ENCODE results near the gene JAKMIP1. TPM values are rescaled to one million over a fixed set of nuclear protein-coding genes. Genes with fewer than 3 reads are reported as not detected.

JAKMIP1 gene
- total and polyA plus RNA-seq, 2 experiments from 2014 or later = not detected

GRCh38 chr4:6013564-6013963 is 186.8 kb downstream of the JAKMIP1 start:
- Histone ChIP-seq H3K79me2 (ENCODE audit: insufficient read depth) (no peaks in the 10 kb centered on the region), H2AFZ (no peak overlapping the region), H3K4me1 (ENCODE audit: insufficient read depth) (no peaks in the 10 kb centered on the region), H3K4me2 (ENCODE audit: unreplicated experiment) (no peak overlapping the region), H3K27me3 (replicated peaks; ENCODE audit: insufficient read depth) (no peaks in the 10 kb centered on the region), H3K36me3 (ENCODE audit: low read depth) (no peaks in the 10 kb centered on the region), H4K20me1 (ENCODE audit: insufficient read depth) (no peaks in the 10 kb centered on the region), H3K9me2 (ENCODE audit: insufficient read depth) (no peaks in the 10 kb centered on the region), H3K9ac (no peak overlapping the region), H3K9me3 (ENCODE audit: low read depth) (no peaks in the 10 kb centered on the region), H3K27ac (no peak overlapping the region), H3F3A (ENCODE audit: insufficient read depth) (no peaks in the 10 kb centered on the region), H3K4me3 (no peak overlapping the region)
- in situ Hi-C loops (cut with MboI) = no loop called here
- DNase-seq = no peak
- 54 to 56% methylated on average over 12 of the region's 12 CpGs for WGBS, 2 experiments (ENCODE audit: low coverage in 1 of 2, low lambda C conversion rate in 2 of 2, missing lambda C conversion rate in 2 of 2)
- TF ChIP-seq EZH2phosphoT487 (IDR thresholded peaks at IDR 0.05; ENCODE audit: insufficient read depth, low read depth) = no peak
- no peak for TF ChIP-seq EZH2 (IDR thresholded peaks at IDR 0.05; ENCODE audit: insufficient read depth, poor library complexity, severe bottlenecking)

- WGBS, 2 experiments (ENCODE audit: low coverage in 1 of 2, low lambda C conversion rate in 2 of 2, missing lambda C conversion rate in 2 of 2) = 38 to 41% methylated on average over 5 of the region's 5 CpGs
- no peak overlapping the region for H3K9ac ChIP-seq
- H3K9me2 ChIP-seq (ENCODE audit: insufficient read depth) = no peaks in the 10 kb centered on the region
- no peaks in the 10 kb centered on the region for H3K4me1 ChIP-seq (ENCODE audit: insufficient read depth)
- no peak overlapping the region for H3K4me2 ChIP-seq (ENCODE audit: unreplicated experiment)
- H3K27me3 ChIP-seq (replicated peaks; ENCODE audit: insufficient read depth) = no peaks in the 10 kb centered on the region
- no peak overlapping the region for H2AFZ ChIP-seq
- no peaks in the 10 kb centered on the region for H3F3A ChIP-seq (ENCODE audit: insufficient read depth)
- H4K20me1 ChIP-seq (ENCODE audit: insufficient read depth) = no peaks in the 10 kb centered on the region
- TF ChIP-seq EZH2phosphoT487 (IDR thresholded peaks at IDR 0.05; ENCODE audit: insufficient read depth, low read depth) = no peak
- TF ChIP-seq EZH2 (IDR thresholded peaks at IDR 0.05; ENCODE audit: insufficient read depth, poor library complexity, severe bottlenecking) = no peak
- in situ Hi-C loops (cut with MboI) = no loop called here
- H3K79me2 ChIP-seq (ENCODE audit: insufficient read depth) = no peaks in the 10 kb centered on the region
- H3K9me3 ChIP-seq (ENCODE audit: low read depth) = no peaks in the 10 kb centered on the region
- H3K27ac ChIP-seq = no peak overlapping the region
- no peaks in the 10 kb centered on the region for H3K36me3 ChIP-seq (ENCODE audit: low read depth)
- DNase-seq = no peak
- no peak overlapping the region for H3K4me3 ChIP-seq
These were observed 188.1 kb downstream of the JAKMIP1 start for GRCh38 chr4:6012200-6012599.

- H3K27me3 ChIP-seq (replicated peaks; ENCODE audit: insufficient read depth) = no peaks in the 10 kb centered on the region
- no peaks in the 10 kb centered on the region for H3K36me3 ChIP-seq (ENCODE audit: low read depth)
- 3 to 10% methylated on average over 6 to 8 of the region's 8 CpGs for WGBS, 2 experiments (ENCODE audit: low coverage in 1 of 2, low lambda C conversion rate in 2 of 2, missing lambda C conversion rate in 2 of 2)
- no peak overlapping the region for H3K27ac ChIP-seq
- no peak overlapping the region for H3K9ac ChIP-seq
- TF ChIP-seq EZH2phosphoT487 (IDR thresholded peaks at IDR 0.05; ENCODE audit: insufficient read depth, low read depth) (no peak), EZH2 (IDR thresholded peaks at IDR 0.05; ENCODE audit: insufficient read depth, poor library complexity, severe bottlenecking) (no peak)
- H3F3A ChIP-seq (ENCODE audit: insufficient read depth) = no peaks in the 10 kb centered on the region
- no peak overlapping the region for H3K4me2 ChIP-seq (ENCODE audit: unreplicated experiment)
- H3K79me2 ChIP-seq (ENCODE audit: insufficient read depth) = no peaks in the 10 kb centered on the region
- H3K4me1 ChIP-seq (ENCODE audit: insufficient read depth) = no peaks in the 10 kb centered on the region
- H3K9me3 ChIP-seq (ENCODE audit: low read depth) = no peaks in the 10 kb centered on the region
- no peak overlapping the region for H3K4me3 ChIP-seq
- in situ Hi-C loops (cut with MboI) = no loop called here
- no peak overlapping the region for H2AFZ ChIP-seq
- H4K20me1 ChIP-seq (ENCODE audit: insufficient read depth) = no peaks in the 10 kb centered on the region
- DNase-seq = no peak
- no peaks in the 10 kb centered on the region for H3K9me2 ChIP-seq (ENCODE audit: insufficient read depth)
These were observed 188.7 kb downstream of the JAKMIP1 start for GRCh38 chr4:6011686-6012085.

GRCh38 chr4:6011271-6011671 is 189.1 kb downstream of the JAKMIP1 start:
- Histone ChIP-seq H2AFZ (no peak overlapping the region), H3K9me3 (ENCODE audit: low read depth) (no peaks in the 10 kb centered on the region), H3K27me3 (replicated peaks; ENCODE audit: insufficient read depth) (no peaks in the 10 kb centered on the region), H3K27ac (no peak overlapping the region), H3K9me2 (ENCODE audit: insufficient read depth) (no peaks in the 10 kb centered on the region), H3K36me3 (ENCODE audit: low read depth) (no peaks in the 10 kb centered on the region), H3F3A (ENCODE audit: insufficient read depth) (no peaks in the 10 kb centered on the region), H3K79me2 (ENCODE audit: insufficient read depth) (no peaks in the 10 kb centered on the region), H3K4me2 (ENCODE audit: unreplicated experiment) (no peak overlapping the region), H4K20me1 (ENCODE audit: insufficient read depth) (no peaks in the 10 kb centered on the region), H3K4me3 (no peak overlapping the region), H3K4me1 (ENCODE audit: insufficient read depth) (no peaks in the 10 kb centered on the region), H3K9ac (no peak overlapping the region)
- no peak for TF ChIP-seq EZH2 (IDR thresholded peaks at IDR 0.05; ENCODE audit: insufficient read depth, poor library complexity, severe bottlenecking)
- TF ChIP-seq EZH2phosphoT487 (IDR thresholded peaks at IDR 0.05; ENCODE audit: insufficient read depth, low read depth) = no peak
- DNase-seq = no peak
- 28 to 30% methylated on average over 6 to 11 of the region's 12 CpGs for WGBS, 2 experiments (ENCODE audit: low coverage in 1 of 2, low lambda C conversion rate in 2 of 2, missing lambda C conversion rate in 2 of 2)
- in situ Hi-C loops (cut with MboI) = no loop called here

GRCh38 chr4:6010789-6011188 is 189.6 kb downstream of the JAKMIP1 start:
- no peaks in the 10 kb centered on the region for H3K79me2 ChIP-seq (ENCODE audit: insufficient read depth)
- WGBS, 2 experiments (ENCODE audit: low coverage in 1 of 2, low lambda C conversion rate in 2 of 2, missing lambda C conversion rate in 2 of 2) = 4 to 8% methylated on average over 3 of the region's 3 CpGs
- H3K4me2 ChIP-seq (ENCODE audit: unreplicated experiment) = no peak overlapping the region
- no peak for DNase-seq
- no peaks in the 10 kb centered on the region for H3K4me1 ChIP-seq (ENCODE audit: insufficient read depth)
- in situ Hi-C loops (cut with MboI) = no loop called here
- no peak overlapping the region for H3K27ac ChIP-seq
- H3K36me3 ChIP-seq (ENCODE audit: low read depth) = no peaks in the 10 kb centered on the region
- no peaks in the 10 kb centered on the region for H4K20me1 ChIP-seq (ENCODE audit: insufficient read depth)
- no peak overlapping the region for H3K4me3 ChIP-seq
- no peaks in the 10 kb centered on the region for H3K9me3 ChIP-seq (ENCODE audit: low read depth)
- H3K9me2 ChIP-seq (ENCODE audit: insufficient read depth) = no peaks in the 10 kb centered on the region
- H3K27me3 ChIP-seq (replicated peaks; ENCODE audit: insufficient read depth) = no peaks in the 10 kb centered on the region
- H3K9ac ChIP-seq = no peak overlapping the region
- TF ChIP-seq EZH2 (IDR thresholded peaks at IDR 0.05; ENCODE audit: insufficient read depth, poor library complexity, severe bottlenecking) (no peak), EZH2phosphoT487 (IDR thresholded peaks at IDR 0.05; ENCODE audit: insufficient read depth, low read depth) (no peak)
- H3F3A ChIP-seq (ENCODE audit: insufficient read depth) = no peaks in the 10 kb centered on the region
- no peak overlapping the region for H2AFZ ChIP-seq

All from GM23248 (cell line).